Prostate gland (tissue), 2 donors: Measurements from ENCODE around the gene LPP. TPM values are rescaled to one million over a fixed set of nuclear protein-coding genes. Genes with fewer than 3 reads are reported as not detected.

ENCODE experiments used
- DNase-seq: peaks from one replicate; pipeline ENCODE4 v3.0.0-alpha.2; 2019; ENCODE audit warnings: low spot score
- H3K27ac ChIP-seq, 2 donors: fragments of 200-600 bp; sonication (generic); 2 replicates each; pipeline ENCODE4 v1.5.1; 2017 to 2019
- H3K27me3 ChIP-seq: fragments of 200-600 bp; sonication (generic); replicated peaks from 2 replicates; pipeline ENCODE4 v1.5.1; 2019; ENCODE audit not compliant: insufficient read depth
- H3K36me3 ChIP-seq, 2 donors: fragments of 200-600 bp; sonication (generic); 1 replicate in 1 of 2; 2 replicates in 1 of 2; pipeline versions ENCODE4 v1.5.1 to v1.8.1; 2017 to 2019
- H3K4me1 ChIP-seq: fragments of 200-600 bp; sonication (generic); replicated peaks from 2 replicates; pipeline ENCODE4 v1.5.1; 2019
- H3K4me3 ChIP-seq, 2 donors: fragments of 200-600 bp; sonication (generic); 2 replicates each; pipeline ENCODE4 v1.5.1; 2017 to 2019
- H3K9me3 ChIP-seq: fragments of 200-600 bp; sonication (generic); 2 replicates; pipeline ENCODE4 v1.5.1; 2017
- CTCF ChIP-seq, 4 experiments: fragments of 200-600 bp in 2 of 4; fragments of 450-650 bp in 2 of 4; sonication (generic) in 2 of 4; IDR thresholded peaks; 1 replicate in 3 of 4; 2 replicates in 1 of 4; pipeline ENCODE4 v1.5.1; 2016 to 2019; ENCODE audit warnings: antibody characterized with exemption in 4 of 4, mild to moderate bottlenecking in 2 of 4, moderate library complexity in 2 of 4
- POLR2A ChIP-seq: fragments of 450-650 bp; IDR thresholded peaks from one replicate; pipeline ENCODE4 v1.6.1; 2016; ENCODE audit warnings: antibody characterized with exemption, mild to moderate bottlenecking
- POLR2AphosphoS5 ChIP-seq: sonication (generic); formaldehyde crosslinking; IDR thresholded peaks from one replicate; pipeline ENCODE4 v1.6.1; 2017; ENCODE audit warnings: antibody characterized with exemption
- WGBS: methylation state at CpG from one replicate; pipeline ENCODE4 v1.1.5; 2018; 5-methylcytosine and 5-hydroxymethylcytosine counted together
- intact Hi-C: fragments of 100-400 bp; cut with DNase I; formaldehyde crosslinking; loops from one replicate; pipeline ENCODE4 v1.14.2; 2022
- total RNA-seq, 2 donors: library from RNA; depleted of rRNA; stranded (reverse); fragments of >200 nt; gene quantifications; one replicate each; pipeline ENCODE4 v1.1.0, GENCODE V29; 2016

LPP gene
- total RNA-seq, 2 donors from 2014 or later = 219 to 248 TPM

GRCh38 chr3:188212308-188212969 is 58.5 kb downstream of the LPP start:
- H3K9me3 ChIP-seq = no peaks in the 10 kb centered on the region
- TF ChIP-seq POLR2AphosphoS5 (no peak), POLR2A (no peak), CTCF (IDR thresholded peaks at IDR 0.05) (no peak)
- peak overlapping the region; percentile 0 to 9 for H3K4me3 ChIP-seq
- peaks cover 7% of the 10 kb centered on the region for H3K4me1 ChIP-seq
- H3K27me3 ChIP-seq = no peaks in the 10 kb centered on the region
- H3K36me3 ChIP-seq = no peaks in the 10 kb centered on the region
- no peak for DNase-seq
- intact Hi-C loops = no loop called here
- 57% methylated on average over 9 of the region's 9 CpGs for WGBS
- peak overlapping the region; percentile 75 to 76 for H3K27ac ChIP-seq

- Histone ChIP-seq H3K4me3 (no peak overlapping the region), H3K36me3 (no peaks in the 10 kb centered on the region), H3K4me1 (no peaks in the 10 kb centered on the region), H3K9me3 (no peaks in the 10 kb centered on the region), H3K27me3 (no peaks in the 10 kb centered on the region), H3K27ac (peak overlapping the region; percentile 75 to 76)
- TF ChIP-seq POLR2AphosphoS5 = peak; percentile 19
- TF ChIP-seq CTCF (IDR thresholded peaks at IDR 0.05) = no peak
- TF ChIP-seq POLR2A = no peak
- no peak for DNase-seq
- intact Hi-C loops = no loop called here
- 27% methylated on average over 1 of the region's 1 CpG for WGBS
Measured at GRCh38 chr3:188214442-188214841, 60.5 kb downstream of the LPP start.

GRCh38 chr3:188215129-188215528 is 61.2 kb downstream of the LPP start:
- TF ChIP-seq POLR2A = no peak
- TF ChIP-seq CTCF (IDR thresholded peaks at IDR 0.05) = no peak
- TF ChIP-seq POLR2AphosphoS5 = no peak
- Histone ChIP-seq H3K27me3 (no peaks in the 10 kb centered on the region), H3K4me1 (no peaks in the 10 kb centered on the region), H3K36me3 (no peaks in the 10 kb centered on the region), H3K9me3 (no peaks in the 10 kb centered on the region), H3K27ac (peak overlapping the region; percentile 75 to 76), H3K4me3 (no peak overlapping the region)
- 76% methylated on average over 2 of the region's 2 CpGs for WGBS
- intact Hi-C loops = loop anchor here (5.0 kb wide), 1 partner anchor 163 kb away; no protein-coding TSS in a partner anchor
- no peak for DNase-seq

GRCh38 chr3:188217011-188217463 is 63.1 kb downstream of the LPP start:
- H3K36me3 ChIP-seq = no peaks in the 10 kb centered on the region
- H3K9me3 ChIP-seq = no peaks in the 10 kb centered on the region
- H3K27ac ChIP-seq = peak overlapping the region; percentile 39 to 76
- no peak for DNase-seq
- intact Hi-C loops = loop anchor here (5.0 kb wide), 1 partner anchor 165 kb away; no protein-coding TSS in a partner anchor
- 69% methylated on average over 4 of the region's 4 CpGs for WGBS
- no peaks in the 10 kb centered on the region for H3K27me3 ChIP-seq
- no peaks in the 10 kb centered on the region for H3K4me1 ChIP-seq
- H3K4me3 ChIP-seq = no peak overlapping the region
- no peak for TF ChIP-seq POLR2A
- TF ChIP-seq POLR2AphosphoS5 = no peak
- no peak for TF ChIP-seq CTCF (IDR thresholded peaks at IDR 0.05)

GRCh38 chr3:188217726-188218125 is 63.8 kb downstream of the LPP start:
- H3K36me3 ChIP-seq = no peaks in the 10 kb centered on the region
- DNase-seq = no peak
- H3K4me1 ChIP-seq = no peaks in the 10 kb centered on the region
- H3K4me3 ChIP-seq = no peak overlapping the region
- H3K9me3 ChIP-seq = no peaks in the 10 kb centered on the region
- TF ChIP-seq POLR2A (no peak), CTCF (IDR thresholded peaks at IDR 0.05) (no peak), POLR2AphosphoS5 (no peak)
- 48% methylated on average over 4 of the region's 4 CpGs for WGBS
- intact Hi-C loops = loop anchor here (5.0 kb wide), 1 partner anchor 165 kb away; no protein-coding TSS in a partner anchor
- H3K27ac ChIP-seq = peak overlapping the region; percentile 39 to 76
- H3K27me3 ChIP-seq = no peaks in the 10 kb centered on the region
